ENCODE measurements around the gene UQCR11.

UQCR11 gene

DNA sequence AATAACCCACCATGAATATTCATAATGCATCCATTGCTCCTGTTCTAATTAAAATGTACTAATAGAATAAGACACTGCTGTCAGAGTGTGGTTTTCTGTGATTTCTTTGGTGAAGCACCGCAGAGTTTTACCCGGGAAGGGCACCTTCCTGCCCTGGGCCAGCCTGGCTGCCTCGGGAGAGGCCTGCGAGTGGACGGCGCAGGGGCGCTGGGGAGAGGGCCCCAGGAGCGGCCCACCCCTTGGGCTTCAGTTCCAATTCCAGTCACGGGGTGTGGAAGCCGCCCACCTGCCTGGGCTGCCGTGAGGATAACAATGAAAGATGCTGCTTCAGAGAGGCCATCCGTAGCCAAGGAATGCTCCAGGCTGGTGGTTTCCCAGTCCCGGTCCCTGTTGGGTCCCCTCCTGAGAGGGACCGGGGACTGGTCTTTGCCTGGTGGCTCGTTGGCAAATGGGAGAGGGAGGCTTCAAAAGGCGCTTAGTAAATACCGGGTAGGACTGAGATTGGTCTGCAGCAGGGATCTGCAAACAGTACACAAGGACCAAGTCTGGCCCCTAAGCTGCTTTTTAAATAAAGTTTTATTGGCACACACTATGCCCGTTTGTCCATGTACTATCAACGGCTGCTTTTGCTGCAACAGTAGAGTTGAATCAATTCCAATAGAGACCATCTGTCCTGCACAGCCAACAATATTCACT, 29.1 kb upstream of the UQCR11 start:
- DNase-seq = no peak

GRCh38 chr19:1633269-1633826, 28.1 kb upstream of the UQCR11 start:
- no peak for DNase-seq

DNA sequence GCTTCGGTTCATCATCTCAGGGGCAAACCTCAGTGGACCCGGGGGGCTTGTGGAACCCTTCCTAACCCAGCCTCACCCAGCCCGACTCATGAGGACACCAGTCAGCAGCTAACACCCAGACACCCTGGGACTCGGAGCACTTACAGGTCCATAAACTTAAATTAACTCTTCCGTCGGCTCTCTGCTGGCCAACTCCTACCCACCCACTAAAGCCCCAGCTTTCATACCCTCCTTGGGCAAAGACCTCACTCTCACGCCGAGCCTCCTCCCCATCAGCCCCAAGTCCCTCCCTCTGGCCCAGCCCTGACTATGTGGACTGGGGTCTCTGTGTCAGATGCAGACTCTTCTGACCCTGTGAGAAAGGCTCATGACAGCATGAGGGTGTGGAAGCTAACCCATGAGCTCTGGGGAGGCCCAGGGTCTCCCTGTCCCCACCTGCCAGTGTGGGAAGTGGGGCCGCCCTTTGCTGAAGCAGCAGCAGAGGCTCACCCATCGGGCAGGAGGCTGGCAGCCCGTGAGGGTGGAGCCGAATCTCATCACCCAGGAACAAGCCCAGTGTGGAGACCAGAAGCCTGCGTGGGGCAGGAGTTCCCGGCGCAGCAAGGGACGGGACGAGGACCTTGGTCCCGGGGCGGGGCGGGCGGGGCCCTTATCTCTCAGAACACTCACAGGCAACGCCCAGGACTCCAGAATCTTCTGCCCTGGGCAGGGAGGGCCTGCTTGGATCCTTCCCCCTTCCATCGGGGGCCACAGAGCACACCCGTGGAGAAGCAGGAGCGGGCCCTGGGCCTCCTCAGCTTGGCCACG, 27.4 kb upstream of the UQCR11 start:
- no peak for DNase-seq

GRCh38 chr19:1631557-1632100, 26.4 kb upstream of the UQCR11 start:
- DNase-seq = no peak

- DNase-seq = no peak
These were observed 25.5 kb upstream of the UQCR11 start for GRCh38 chr19:1630811-1631210.

DNA sequence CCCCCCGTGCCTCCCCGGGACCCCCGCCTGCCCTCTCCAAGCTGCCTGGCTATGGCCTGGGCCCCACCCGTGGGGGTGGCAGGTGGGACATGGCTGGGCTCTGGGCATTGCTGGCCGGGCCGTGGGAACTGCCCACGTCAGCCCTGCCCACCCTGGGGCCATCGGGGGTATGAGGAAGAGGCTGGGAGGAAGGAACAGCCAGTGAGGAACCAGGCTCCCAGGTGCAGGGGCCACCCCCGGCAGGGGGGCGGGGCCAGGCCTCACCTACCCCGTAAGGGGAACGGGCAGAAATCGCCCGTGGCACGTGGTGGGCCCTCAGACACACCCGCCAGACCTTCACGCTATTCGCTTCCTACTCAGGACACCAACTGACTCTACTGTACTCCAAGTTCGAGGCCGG, 24.8 kb upstream of the UQCR11 start:
- DNase-seq = no peak

DNA sequence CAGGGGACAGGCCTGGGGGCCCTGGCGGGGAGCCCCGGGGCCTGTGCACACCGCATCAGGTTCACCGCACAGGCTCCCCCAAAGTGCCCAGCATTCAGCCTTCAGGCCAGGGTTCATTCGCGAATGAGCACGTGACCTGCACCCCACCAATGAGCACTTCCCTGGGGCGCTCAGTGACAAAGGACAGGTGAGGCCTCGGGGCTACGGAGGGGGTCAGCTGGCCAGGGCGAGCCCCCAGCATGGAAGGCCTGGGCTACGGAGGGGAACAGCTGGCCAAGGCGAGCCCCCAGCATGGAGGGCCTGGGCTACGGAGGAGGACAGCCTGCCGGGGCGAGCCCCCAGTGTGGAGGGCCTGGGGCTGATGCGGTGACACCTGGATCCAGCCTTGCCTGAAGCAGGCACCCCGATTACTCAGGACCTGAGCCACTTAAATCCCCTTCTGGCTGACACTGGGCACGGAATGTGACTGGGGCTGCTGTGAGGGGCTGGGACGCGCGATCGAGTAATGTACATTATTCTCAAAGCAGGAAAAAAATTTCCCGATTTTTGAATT, 24.1 kb upstream of the UQCR11 start:
- DNase-seq = no peak

GRCh38 chr19:1627194-1627593, 21.9 kb upstream of the UQCR11 start:
- DNase-seq = no peak

DNA sequence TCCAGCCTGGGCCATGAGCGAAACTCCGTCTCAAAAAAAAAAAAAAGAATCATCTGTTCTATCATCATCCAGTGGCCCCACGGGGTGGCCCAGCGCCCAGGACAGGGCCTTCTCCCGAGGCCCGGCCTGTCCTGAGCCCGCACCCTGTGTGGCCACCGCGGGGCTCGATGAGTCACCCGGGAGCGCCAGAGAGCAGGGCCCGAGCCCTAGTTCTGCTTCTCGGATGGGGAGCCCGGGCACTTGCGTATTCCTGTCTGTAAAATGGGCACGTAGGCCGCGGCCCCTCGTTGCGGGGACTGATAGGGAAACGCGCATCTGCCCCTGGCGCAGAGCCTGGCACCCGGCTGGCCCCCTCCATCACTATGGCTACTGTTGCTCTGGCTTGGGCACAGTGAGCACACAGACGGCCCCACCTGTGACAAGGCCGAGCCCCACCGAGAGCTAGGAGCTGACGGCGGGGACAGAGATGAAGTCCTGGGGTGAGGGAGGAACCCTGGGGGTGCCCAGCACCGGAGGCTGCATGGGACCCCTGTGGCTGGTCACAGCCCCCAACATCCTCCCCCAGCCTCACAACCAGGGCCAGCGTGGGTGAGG, 21.3 kb upstream of the UQCR11 start:
- no peak for DNase-seq

- DNase-seq = peak; percentile 56
These were observed 19.2 kb upstream of the UQCR11 start for GRCh38 chr19:1624458-1624857.

DNA sequence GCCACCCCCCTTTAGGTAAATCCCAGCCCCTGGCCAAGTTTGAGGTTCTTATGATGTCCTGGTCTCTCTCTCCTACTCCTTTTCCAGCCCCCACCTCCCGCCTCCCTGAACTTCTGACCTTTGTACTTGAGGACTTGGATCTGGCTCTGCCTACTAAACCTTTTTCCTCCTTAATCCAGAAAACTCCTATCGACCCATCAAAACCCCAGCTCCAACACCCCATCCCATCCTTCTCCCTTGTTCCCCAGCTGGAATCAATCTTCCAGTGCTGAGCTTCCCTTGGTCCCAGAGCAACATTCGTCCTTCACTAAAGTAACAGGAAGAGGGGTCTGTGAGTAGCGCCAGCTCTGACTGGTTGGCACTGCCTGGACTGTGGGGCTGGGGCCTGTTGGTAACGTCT, 17.3 kb upstream of the UQCR11 start:
- no peak for DNase-seq

DNA sequence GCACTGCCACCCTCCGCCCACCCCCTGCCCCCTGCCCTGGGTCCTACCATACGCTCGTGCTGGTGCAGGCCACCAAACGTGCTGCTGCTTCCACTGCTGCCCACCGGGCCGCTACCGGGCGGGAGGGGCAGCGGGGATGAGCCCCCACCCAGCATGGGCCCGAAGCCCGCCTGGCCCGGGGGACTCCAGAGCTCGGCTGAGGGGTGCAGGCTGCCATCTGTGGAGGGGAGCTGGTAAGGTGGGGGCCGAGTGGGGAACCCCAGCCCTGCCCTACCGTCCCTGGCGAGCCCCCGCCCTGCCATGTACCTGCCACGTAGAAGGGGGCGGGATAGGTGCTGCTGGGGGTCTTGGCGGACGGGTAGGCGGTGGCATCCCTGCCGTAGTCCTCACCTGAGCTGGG, 16.7 kb upstream of the UQCR11 start:
- no peak for DNase-seq

GRCh38 chr19:1621574-1621973, 16.3 kb upstream of the UQCR11 start:
- no peak for DNase-seq

- no peak for DNase-seq
These were observed 15.8 kb upstream of the UQCR11 start for GRCh38 chr19:1621021-1621420.

- DNase-seq = no peak
These were observed 15.2 kb upstream of the UQCR11 start for GRCh38 chr19:1620502-1620901.

DNA sequence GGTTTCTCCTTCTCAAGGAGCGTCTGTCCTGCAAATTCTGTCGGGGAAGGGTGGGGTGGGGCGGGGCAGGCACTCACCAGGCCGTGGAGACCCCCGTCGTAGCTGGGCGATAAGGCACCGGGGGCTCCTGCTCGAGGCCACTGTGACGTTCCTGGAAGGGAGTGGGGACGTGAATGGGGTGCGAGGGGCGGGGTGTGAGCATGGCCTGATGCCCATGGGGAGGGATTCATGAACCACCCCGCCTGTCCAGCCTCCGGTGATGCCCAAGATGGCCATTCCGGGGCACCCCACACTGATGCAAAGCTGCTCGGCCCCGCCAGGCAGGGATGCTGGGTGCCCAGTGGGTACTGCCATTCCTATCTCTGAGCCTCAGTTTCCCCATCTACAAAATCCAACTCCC, 14.4 kb upstream of the UQCR11 start:
- DNase-seq = no peak

- no peak for DNase-seq
These were observed 13.8 kb upstream of the UQCR11 start for GRCh38 chr19:1619094-1619439.

GRCh38 chr19:1618157-1619093, 13.2 kb upstream of the UQCR11 start:
- peak; percentile 21 for DNase-seq

- DNase-seq = no peak
These were observed 11.6 kb upstream of the UQCR11 start for GRCh38 chr19:1616875-1617274.

GRCh38 chr19:1616396-1616795, 11.1 kb upstream of the UQCR11 start:
- no peak for DNase-seq

DNA sequence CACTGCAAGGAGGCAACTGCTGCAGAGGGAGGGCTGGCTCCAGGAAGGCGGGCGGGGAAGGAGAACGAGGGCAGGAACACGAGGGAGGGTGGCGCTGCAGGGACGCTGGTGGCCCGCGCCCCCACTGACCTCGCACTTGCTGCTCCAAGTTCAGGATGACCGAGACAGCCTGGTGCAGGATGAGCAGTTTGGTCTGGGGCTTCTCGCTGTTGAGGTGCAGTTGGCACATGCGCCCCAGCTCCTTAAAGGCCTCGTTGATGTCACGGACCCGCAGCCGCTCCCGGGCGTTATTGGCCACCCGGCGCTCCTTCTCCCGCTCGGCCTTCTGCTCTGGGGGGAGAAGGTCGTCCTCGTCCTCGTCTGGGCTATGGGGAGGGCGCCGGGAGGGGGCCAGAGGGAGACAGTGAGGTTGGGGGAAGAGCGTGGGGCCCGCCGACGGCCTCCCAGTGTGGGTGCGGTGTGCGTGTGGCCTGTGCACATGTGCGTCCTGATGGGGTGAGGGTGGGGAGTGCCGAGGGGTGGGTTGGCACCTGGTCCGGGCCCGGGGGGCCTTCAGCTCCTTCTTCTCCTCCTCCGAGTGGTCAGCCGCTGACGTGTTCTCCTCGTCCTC, 10.0 kb upstream of the UQCR11 start:
- no peak for DNase-seq

Data from activated naive CD4-positive, alpha-beta T cell treated with Interleukin-2 at 50 U/mL for 16 hours (primary cell).